ENCODE results near the gene TMEM174. TPM values are rescaled to one million over a fixed set of nuclear protein-coding genes. Genes with fewer than 3 reads are reported as not detected.
A peak's percentile ranks its signal among the peaks of the same experiment; 100 is the strongest.

TMEM174 gene
- total and polyA plus RNA-seq, 2 donors from 2014 or later: 1.1 to 59.0 TPM

GRCh38 chr5:73160239-73160671 is 12.7 kb upstream of the TMEM174 start:
- H3K9me3 ChIP-seq (ENCODE audit: control insufficient read depth in 2 of 3, insufficient read depth in 1 of 3, low read length in 3 of 3): no peaks in the 10 kb centered on the region
- FAIRE-seq (no peak), DNase-seq (no peak)
- intact Hi-C loops (cut with DNase I): no loop called here
- H3K36me3 ChIP-seq (ENCODE audit: control insufficient read depth in 2 of 3, insufficient read depth in 3 of 3, low read length in 3 of 3): no peaks in the 10 kb centered on the region
- H3K9ac ChIP-seq (ENCODE audit: low read length in 3 of 3): no peak overlapping the region
- no peak overlapping the region for H3K27ac ChIP-seq (ENCODE audit: low read depth in 2 of 2, low read length in 2 of 2)
- H3K4me1 ChIP-seq (ENCODE audit: control insufficient read depth in 2 of 3, insufficient read depth in 2 of 3, low read depth in 1 of 3, low read length in 3 of 3): peaks cover 0 to 25% (median 18%) of the 10 kb centered on the region in 3 donors
- no peak for TF ChIP-seq CTCF (IDR thresholded peaks at IDR 0.05; ENCODE audit: borderline replicate concordance, extremely low read depth, insufficient read depth)
- H3K27me3 ChIP-seq (ENCODE audit: control insufficient read depth, insufficient read depth, low read length): no peaks in the 10 kb centered on the region
- H3K4me3 ChIP-seq (ENCODE audit: low read length in 3 of 3): no peak overlapping the region

- Histone ChIP-seq H3K9me3 (ENCODE audit: control insufficient read depth in 2 of 3, insufficient read depth in 1 of 3, low read length in 3 of 3) (no peaks in the 10 kb centered on the region), H3K4me3 (ENCODE audit: low read length in 3 of 3) (no peak overlapping the region), H3K9ac (ENCODE audit: low read length in 3 of 3) (no peak overlapping the region), H3K27me3 (ENCODE audit: control insufficient read depth, insufficient read depth, low read length) (no peaks in the 10 kb centered on the region), H3K27ac (ENCODE audit: low read depth in 2 of 2, low read length in 2 of 2) (no peak overlapping the region), H3K36me3 (ENCODE audit: control insufficient read depth in 2 of 3, insufficient read depth in 3 of 3, low read length in 3 of 3) (no peaks in the 10 kb centered on the region), H3K4me1 (ENCODE audit: control insufficient read depth in 2 of 3, insufficient read depth in 2 of 3, low read depth in 1 of 3, low read length in 3 of 3) (peaks cover 0 to 4% (median 4%) of the 10 kb centered on the region in 3 donors)
- intact Hi-C loops (cut with DNase I): no loop called here
- DNase-seq: no peak
- FAIRE-seq: no peak
- TF ChIP-seq CTCF (IDR thresholded peaks at IDR 0.05; ENCODE audit: borderline replicate concordance, extremely low read depth, insufficient read depth): peak; percentile 30
Measured at GRCh38 chr5:73170522-73170921, 2.5 kb upstream of the TMEM174 start.

GRCh38 chr5:73171495-73171894 is 1.5 kb upstream of the TMEM174 start:
- FAIRE-seq: no peak
- Histone ChIP-seq H3K9ac (ENCODE audit: low read length in 3 of 3) (no peak overlapping the region), H3K36me3 (ENCODE audit: control insufficient read depth in 2 of 3, insufficient read depth in 3 of 3, low read length in 3 of 3) (no peaks in the 10 kb centered on the region), H3K27me3 (ENCODE audit: control insufficient read depth, insufficient read depth, low read length) (no peaks in the 10 kb centered on the region), H3K27ac (ENCODE audit: low read depth in 2 of 2, low read length in 2 of 2) (no peak overlapping the region), H3K4me1 (ENCODE audit: control insufficient read depth in 2 of 3, insufficient read depth in 2 of 3, low read depth in 1 of 3, low read length in 3 of 3) (peaks cover 0 to 6% (median 4%) of the 10 kb centered on the region in 3 donors), H3K9me3 (ENCODE audit: control insufficient read depth in 2 of 3, insufficient read depth in 1 of 3, low read length in 3 of 3) (no peaks in the 10 kb centered on the region), H3K4me3 (ENCODE audit: low read length in 3 of 3) (no peak overlapping the region)
- DNase-seq: peak in 1 of 5 donors; percentile 31
- intact Hi-C loops (cut with DNase I): no loop called here
- TF ChIP-seq CTCF (IDR thresholded peaks at IDR 0.05; ENCODE audit: borderline replicate concordance, extremely low read depth, insufficient read depth): no peak

Measured in kidney (tissue), 14 donors.